GM12873 (cell line): ENCODE results near the gene ADAMTSL3.

Experiments
- TF ChIP-seq, protein P1 (sequence below): IDR thresholded peaks from 2 replicates; pipeline ENCODE4 v1.5.1; 2012; ENCODE audit warnings: low read depth, mild to moderate bottlenecking, moderate library complexity, low read length, control low read depth; ENCODE audit not compliant: insufficient read depth; ENCODE audit errors: missing control alignments

The ADAMTSL3 gene

DNA sequence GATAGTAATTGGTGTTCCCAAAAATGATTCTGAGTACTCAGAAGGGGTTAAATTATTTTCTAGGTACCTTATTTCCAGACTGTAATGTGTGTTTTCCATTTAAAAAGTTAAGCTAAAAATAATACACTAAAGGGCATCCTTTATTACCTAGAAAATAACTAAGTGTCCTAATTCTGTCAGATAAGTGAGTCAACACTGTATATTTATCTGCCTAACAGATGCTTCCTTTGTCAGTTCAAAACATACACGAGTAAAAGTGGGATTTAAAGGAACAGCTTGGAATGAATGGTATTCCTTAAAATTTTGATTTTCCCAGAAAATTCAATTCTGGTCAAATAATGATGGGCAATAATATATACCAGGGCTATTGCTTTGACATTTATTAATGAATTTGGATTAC lies 78.3 kb downstream of the ADAMTSL3 start:
- TF ChIP-seq, protein P1, sequence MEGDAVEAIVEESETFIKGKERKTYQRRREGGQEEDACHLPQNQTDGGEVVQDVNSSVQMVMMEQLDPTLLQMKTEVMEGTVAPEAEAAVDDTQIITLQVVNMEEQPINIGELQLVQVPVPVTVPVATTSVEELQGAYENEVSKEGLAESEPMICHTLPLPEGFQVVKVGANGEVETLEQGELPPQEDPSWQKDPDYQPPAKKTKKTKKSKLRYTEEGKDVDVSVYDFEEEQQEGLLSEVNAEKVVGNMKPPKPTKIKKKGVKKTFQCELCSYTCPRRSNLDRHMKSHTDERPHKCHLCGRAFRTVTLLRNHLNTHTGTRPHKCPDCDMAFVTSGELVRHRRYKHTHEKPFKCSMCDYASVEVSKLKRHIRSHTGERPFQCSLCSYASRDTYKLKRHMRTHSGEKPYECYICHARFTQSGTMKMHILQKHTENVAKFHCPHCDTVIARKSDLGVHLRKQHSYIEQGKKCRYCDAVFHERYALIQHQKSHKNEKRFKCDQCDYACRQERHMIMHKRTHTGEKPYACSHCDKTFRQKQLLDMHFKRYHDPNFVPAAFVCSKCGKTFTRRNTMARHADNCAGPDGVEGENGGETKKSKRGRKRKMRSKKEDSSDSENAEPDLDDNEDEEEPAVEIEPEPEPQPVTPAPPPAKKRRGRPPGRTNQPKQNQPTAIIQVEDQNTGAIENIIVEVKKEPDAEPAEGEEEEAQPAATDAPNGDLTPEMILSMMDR: no peak

DNA sequence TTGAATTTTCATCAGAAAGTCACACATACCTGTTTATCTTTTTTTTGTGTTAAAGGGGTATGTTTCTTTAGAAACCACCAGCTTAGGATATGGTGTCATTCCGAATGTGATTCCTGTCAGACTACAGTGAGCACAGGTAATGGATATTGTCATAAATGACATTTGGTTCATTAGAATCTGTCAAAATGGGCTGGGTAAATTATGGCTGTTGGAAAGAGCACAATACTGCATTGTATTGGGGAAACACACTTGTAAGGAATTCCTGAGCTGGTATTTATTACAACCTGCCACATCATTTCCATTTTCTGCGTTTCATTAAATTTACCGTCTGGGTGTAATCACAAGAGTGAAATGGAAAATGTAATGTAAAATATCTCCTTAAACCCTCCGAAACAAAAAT lies 78.8 kb downstream of the ADAMTSL3 start:
- TF ChIP-seq, protein P1: no peak

DNA sequence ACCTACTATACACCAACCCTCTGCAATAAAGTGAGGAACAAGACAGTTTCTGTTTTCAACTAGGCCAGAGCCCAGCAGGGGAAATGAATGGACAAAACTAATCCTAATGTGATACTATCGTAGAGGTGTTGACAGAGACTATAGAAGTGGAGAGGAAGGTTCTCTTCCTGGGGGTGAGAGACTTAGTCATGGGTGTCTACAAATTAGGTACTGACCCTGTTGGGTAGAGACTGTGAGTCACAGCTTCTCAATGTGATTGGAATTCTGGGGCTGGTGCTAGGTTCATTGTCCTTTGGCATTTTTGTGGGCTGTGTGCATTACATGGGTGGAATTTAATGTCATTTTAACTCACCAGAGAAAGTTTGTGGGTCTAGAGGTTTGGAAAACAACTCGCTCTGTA lies 79.3 kb downstream of the ADAMTSL3 start:
- TF ChIP-seq, protein P1: no peak

GRCh38 chr15:83733691-83734090 lies 79.8 kb downstream of the ADAMTSL3 start:
- TF ChIP-seq, protein P1: no peak

DNA sequence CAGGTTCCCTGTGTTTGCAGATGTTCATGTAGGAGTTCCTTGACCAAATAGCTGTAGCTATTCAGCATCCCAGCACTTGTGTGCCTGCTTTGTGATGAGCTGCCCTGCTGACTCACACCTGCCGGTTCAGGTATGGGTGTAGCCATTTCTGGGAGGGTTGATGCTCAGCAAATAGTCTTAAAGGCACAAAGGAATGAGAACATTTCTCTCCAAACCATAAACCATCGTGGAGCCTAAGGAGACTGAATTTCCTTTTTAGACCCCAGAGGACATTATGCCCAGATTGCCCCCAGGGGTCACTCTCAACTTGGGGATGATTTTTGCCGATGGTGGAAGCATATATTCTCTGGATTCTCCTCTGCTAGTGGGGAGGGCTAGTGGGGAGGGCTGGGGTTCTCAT lies 80.6 kb downstream of the ADAMTSL3 start:
- TF ChIP-seq, protein P1: peak; percentile 42

- TF ChIP-seq, protein P1: no peak
These were observed 85.7 kb downstream of the ADAMTSL3 start for GRCh38 chr15:83739629-83740028.

GRCh38 chr15:83745771-83746170 lies 91.8 kb downstream of the ADAMTSL3 start:
- TF ChIP-seq, protein P1: no peak
